ENCODE data around the gene ULK4. TPM values are rescaled to one million over a fixed set of nuclear protein-coding genes. Genes with fewer than 3 reads are reported as not detected.
A peak's percentile ranks its signal among the peaks of the same experiment; 100 is the strongest.

The ULK4 gene
- total RNA-seq, 2 donors from 2014 or later, result 7.0 to 7.7 TPM

DNA sequence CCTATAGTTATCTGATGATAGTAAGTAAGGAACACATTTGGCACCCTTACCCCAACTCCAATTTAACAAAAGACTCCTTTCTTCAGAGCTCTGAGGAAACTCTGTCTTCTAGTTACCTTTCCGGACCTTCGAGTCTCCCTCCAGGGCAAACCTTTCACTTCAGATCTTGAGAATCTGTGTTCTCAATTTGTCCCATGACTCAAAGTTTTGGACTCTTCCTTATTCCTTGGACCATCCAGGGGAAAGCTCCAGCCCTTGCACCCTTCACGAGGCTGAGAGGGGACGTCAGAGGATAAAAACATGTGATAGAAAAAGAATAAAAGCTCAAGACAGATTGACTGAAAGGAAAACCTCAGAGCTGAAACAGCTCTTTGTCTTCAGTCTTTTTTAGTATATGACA is 685.7 kb downstream of the ULK4 start:
- H3K4me3 Mint-ChIP-seq, result no peak overlapping the region
- no peaks in the 10 kb centered on the region for H3K36me3 Mint-ChIP-seq (ENCODE audit: low read depth)
- no peaks in the 10 kb centered on the region for H3K27me3 Mint-ChIP-seq
- no peaks in the 10 kb centered on the region for H3K4me1 Mint-ChIP-seq
- peaks cover 19% of the 10 kb centered on the region for H3K9me3 Mint-ChIP-seq
- ATAC-seq (replicated peaks), result no peak
- no peak overlapping the region for H3K27ac Mint-ChIP-seq

DNA sequence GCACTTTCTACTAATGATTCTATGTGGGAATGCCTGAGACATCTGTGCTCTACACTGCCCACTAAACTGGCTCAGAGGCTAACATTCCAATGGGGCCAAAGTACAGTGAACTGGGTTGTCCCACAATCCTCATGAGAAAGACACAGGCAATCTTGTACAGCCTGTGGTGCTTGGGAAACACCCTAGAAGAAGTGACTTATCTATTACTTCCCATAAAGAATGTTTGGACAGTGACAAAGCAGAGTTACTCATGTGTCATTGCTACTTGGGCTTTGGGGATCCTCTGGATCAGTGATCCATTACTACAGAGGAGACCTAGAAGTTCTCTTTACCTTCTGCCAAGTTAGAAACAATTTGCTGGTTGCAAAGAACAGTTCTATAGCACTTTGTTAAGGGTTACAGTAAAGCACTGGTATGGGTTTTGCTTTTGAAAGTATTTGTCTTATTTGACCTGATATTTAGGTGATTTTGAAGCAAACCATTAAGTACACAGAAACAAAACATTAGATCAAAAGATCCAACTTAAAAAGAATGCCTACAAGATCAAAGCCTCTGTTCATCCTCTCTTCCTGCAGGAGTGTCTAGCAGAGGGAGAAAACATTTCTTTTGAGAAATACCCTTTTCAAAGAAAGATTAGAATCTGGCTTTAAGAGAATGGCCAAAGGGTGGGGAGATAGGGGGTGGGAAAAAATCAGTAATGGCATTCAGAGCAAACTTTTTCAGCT is 686.8 kb downstream of the ULK4 start:
- Mint-ChIP-seq H3K27me3 (no peaks in the 10 kb centered on the region), H3K4me3 (no peak overlapping the region), H3K4me1 (no peaks in the 10 kb centered on the region), H3K9me3 (peaks cover 14% of the 10 kb centered on the region), H3K27ac (no peak overlapping the region), H3K36me3 (ENCODE audit: low read depth) (no peaks in the 10 kb centered on the region)
- ATAC-seq (replicated peaks), result no peak

DNA sequence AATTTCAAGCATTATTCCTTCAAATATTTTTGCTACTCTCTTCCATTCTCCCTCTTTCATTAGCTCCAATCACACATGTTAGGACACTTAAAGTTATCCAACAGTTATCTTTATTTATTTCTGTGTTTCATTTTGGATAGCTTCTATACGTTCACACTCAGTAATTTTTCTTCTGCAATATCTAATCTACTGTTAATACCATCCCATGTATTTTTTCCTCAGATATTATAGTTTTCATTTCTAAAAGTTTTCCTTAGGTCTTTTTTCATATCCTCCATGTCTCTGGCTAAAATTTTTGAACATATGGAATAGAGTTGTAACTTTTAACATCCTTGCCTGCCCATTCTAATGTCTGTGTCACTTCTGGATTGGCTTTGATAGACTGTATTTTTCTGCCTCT is 689.2 kb downstream of the ULK4 start:
- Mint-ChIP-seq H3K4me3 (no peak overlapping the region), H3K4me1 (no peaks in the 10 kb centered on the region), H3K27ac (no peak overlapping the region), H3K27me3 (no peaks in the 10 kb centered on the region), H3K9me3 (peaks cover 14% of the 10 kb centered on the region), H3K36me3 (ENCODE audit: low read depth) (no peaks in the 10 kb centered on the region)
- no peak for ATAC-seq (replicated peaks)

GRCh38 chr3:41267975-41268640 is 693.8 kb downstream of the ULK4 start:
- Mint-ChIP-seq H3K4me3 (no peak overlapping the region), H3K36me3 (ENCODE audit: low read depth) (no peaks in the 10 kb centered on the region), H3K27ac (no peak overlapping the region), H3K27me3 (no peaks in the 10 kb centered on the region), H3K9me3 (peaks cover 6% of the 10 kb centered on the region), H3K4me1 (no peaks in the 10 kb centered on the region)
- peak; percentile 78 for ATAC-seq (replicated peaks)

- H3K4me3 Mint-ChIP-seq, result no peak overlapping the region
- no peak overlapping the region for H3K27ac Mint-ChIP-seq
- ATAC-seq (replicated peaks), result no peak
These were observed 696.1 kb downstream of the ULK4 start for GRCh38 chr3:41265823-41266273.

GRCh38 chr3:41265011-41265545 is 696.8 kb downstream of the ULK4 start:
- Mint-ChIP-seq H3K4me3 (no peak overlapping the region), H3K4me1 (no peaks in the 10 kb centered on the region), H3K36me3 (ENCODE audit: low read depth) (no peaks in the 10 kb centered on the region), H3K27me3 (no peaks in the 10 kb centered on the region), H3K27ac (no peak overlapping the region), H3K9me3 (peaks cover 4% of the 10 kb centered on the region)
- ATAC-seq (replicated peaks), result no peak

More at GRCh38 chr3:41265823-41266273, 696.1 kb downstream of the ULK4 start:
- H3K4me1 Mint-ChIP-seq, result no peaks in the 10 kb centered on the region
- H3K9me3 Mint-ChIP-seq, result peaks cover 4% of the 10 kb centered on the region
- H3K27me3 Mint-ChIP-seq, result no peaks in the 10 kb centered on the region
- no peaks in the 10 kb centered on the region for H3K36me3 Mint-ChIP-seq (ENCODE audit: low read depth)

- Mint-ChIP-seq H3K27ac (no peak overlapping the region), H3K4me1 (no peaks in the 10 kb centered on the region)
- ATAC-seq (replicated peaks), result no peak
These were observed 701.8 kb downstream of the ULK4 start for GRCh38 chr3:41260063-41260450.

DNA sequence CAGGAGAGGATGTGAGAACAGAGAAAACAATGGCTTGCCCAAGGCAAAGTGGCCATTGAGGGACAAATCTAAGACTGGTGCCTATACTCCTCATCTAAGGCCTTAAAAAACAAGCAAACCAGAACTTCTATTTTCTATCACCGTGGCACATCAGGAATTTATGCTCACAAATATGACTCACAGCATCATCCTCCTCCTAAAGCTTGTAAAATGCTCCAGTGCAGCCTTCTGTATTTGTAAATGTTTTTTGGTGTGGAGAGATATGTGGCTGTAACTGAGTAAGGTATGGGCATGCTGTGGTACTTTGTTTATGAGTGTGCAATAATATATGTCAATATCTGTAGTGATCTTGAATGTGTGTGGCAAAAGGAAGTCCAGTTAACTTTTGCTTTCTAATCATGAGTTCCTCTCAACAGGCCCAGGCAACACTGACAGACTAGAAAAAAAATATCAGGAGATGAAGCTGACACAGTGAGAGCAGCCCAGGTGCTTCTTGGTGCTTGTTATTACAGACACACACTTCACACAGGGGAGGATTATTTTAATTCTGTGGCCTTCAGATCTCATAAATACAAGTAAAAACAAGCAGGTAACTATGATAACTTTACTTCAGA is 702.3 kb downstream of the ULK4 start:
- no peaks in the 10 kb centered on the region for H3K4me1 Mint-ChIP-seq
- H3K36me3 Mint-ChIP-seq (ENCODE audit: low read depth), result no peaks in the 10 kb centered on the region
- H3K9me3 Mint-ChIP-seq, result peaks cover 4% of the 10 kb centered on the region
- H3K27ac Mint-ChIP-seq, result no peak overlapping the region
- H3K4me3 Mint-ChIP-seq, result no peak overlapping the region
- ATAC-seq (replicated peaks), result no peak
- no peaks in the 10 kb centered on the region for H3K27me3 Mint-ChIP-seq

More at GRCh38 chr3:41260063-41260450, 701.8 kb downstream of the ULK4 start:
- H3K36me3 Mint-ChIP-seq (ENCODE audit: low read depth), result no peaks in the 10 kb centered on the region
- H3K9me3 Mint-ChIP-seq, result peaks cover 4% of the 10 kb centered on the region
- no peak overlapping the region for H3K4me3 Mint-ChIP-seq
- no peaks in the 10 kb centered on the region for H3K27me3 Mint-ChIP-seq

DNA sequence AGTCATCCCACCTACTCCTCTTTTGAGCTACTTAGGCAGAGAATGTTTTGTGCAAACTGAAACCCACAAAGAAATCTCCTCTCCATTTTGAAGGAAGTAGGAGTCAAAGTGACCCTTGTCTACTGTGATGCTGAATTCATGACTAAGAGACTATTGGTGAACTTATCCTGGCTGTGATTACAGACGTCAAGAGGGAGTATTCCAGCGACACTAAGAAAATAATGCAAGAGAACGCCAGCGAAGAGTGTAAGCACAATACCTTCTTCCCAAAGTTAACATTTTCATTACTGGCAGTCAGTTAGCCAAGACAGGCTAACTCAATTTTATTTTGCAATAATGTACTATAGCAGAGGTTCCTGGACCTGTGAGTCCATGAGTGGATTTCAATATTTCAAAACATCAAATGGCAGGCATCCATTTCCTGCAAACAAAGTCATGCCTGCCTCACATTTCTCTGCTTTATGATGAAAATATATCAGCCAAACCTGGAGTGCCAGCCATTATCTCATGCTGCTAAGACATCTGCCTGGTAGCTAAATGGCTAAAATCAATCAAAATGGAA is 703.6 kb downstream of the ULK4 start:
- peaks cover 4% of the 10 kb centered on the region for H3K9me3 Mint-ChIP-seq
- no peaks in the 10 kb centered on the region for H3K27me3 Mint-ChIP-seq
- H3K4me3 Mint-ChIP-seq, result no peak overlapping the region
- H3K27ac Mint-ChIP-seq, result no peak overlapping the region
- no peak for ATAC-seq (replicated peaks)
- H3K36me3 Mint-ChIP-seq (ENCODE audit: low read depth), result no peaks in the 10 kb centered on the region
- H3K4me1 Mint-ChIP-seq, result no peaks in the 10 kb centered on the region

DNA sequence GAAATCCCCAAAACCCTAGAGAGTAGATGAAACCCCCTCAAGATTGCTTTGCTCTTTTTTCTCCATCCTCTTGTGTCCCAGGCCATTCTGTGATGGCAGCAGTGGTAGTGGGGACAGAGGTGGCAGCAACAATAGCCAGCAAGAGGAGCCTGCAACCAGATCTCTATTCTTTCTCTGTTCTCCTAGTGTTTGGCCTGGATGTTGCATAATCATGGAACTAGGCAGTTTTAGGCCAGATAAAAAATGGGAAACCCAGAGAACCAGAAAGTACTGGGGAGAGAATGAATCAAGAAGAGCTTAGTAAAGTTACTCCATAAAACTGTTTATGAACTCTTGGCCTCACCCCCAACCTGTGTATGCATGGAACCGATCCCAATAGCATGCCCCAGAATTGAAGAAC is 710.3 kb downstream of the ULK4 start:
- no peak for ATAC-seq (replicated peaks)
- H3K36me3 Mint-ChIP-seq (ENCODE audit: low read depth), result no peaks in the 10 kb centered on the region

DNA sequence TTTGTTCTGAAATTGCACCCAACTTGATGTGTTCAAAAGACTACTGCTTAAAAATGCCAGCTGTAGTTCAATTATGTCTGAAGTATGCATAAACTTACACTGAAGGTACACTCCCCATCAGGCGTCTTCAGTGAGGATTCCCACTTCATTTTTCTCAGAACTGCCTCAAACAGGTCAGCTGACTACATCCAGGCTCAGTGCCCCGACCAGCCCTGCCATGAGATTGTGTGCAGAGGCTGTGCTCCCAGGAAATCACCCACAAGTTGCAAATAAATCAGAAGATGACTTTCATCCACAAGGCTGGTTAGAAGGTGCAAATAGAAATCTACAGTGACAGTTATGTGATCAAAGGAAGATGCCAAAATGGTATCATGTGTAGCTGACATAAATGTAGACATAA is 711.1 kb downstream of the ULK4 start:
- H3K4me1 Mint-ChIP-seq, result no peaks in the 10 kb centered on the region
- no peak overlapping the region for H3K4me3 Mint-ChIP-seq
- no peaks in the 10 kb centered on the region for H3K27me3 Mint-ChIP-seq
- no peak for ATAC-seq (replicated peaks)
- no peak overlapping the region for H3K27ac Mint-ChIP-seq
- peaks cover 5% of the 10 kb centered on the region for H3K9me3 Mint-ChIP-seq
- H3K36me3 Mint-ChIP-seq (ENCODE audit: low read depth), result no peaks in the 10 kb centered on the region

More for the DNA sequence above, 710.3 kb downstream of the ULK4 start:
- Mint-ChIP-seq H3K4me3 (no peak overlapping the region), H3K9me3 (peaks cover 5% of the 10 kb centered on the region), H3K27ac (no peak overlapping the region), H3K4me1 (no peaks in the 10 kb centered on the region), H3K27me3 (no peaks in the 10 kb centered on the region)

GRCh38 chr3:41249318-41249717 is 712.6 kb downstream of the ULK4 start:
- no peaks in the 10 kb centered on the region for H3K4me1 Mint-ChIP-seq
- no peak overlapping the region for H3K4me3 Mint-ChIP-seq
- ATAC-seq (replicated peaks), result no peak
- H3K9me3 Mint-ChIP-seq, result peaks cover 5% of the 10 kb centered on the region
- no peaks in the 10 kb centered on the region for H3K27me3 Mint-ChIP-seq
- H3K27ac Mint-ChIP-seq, result no peak overlapping the region
- H3K36me3 Mint-ChIP-seq (ENCODE audit: low read depth), result peaks cover 6% of the 10 kb centered on the region

GRCh38 chr3:41248525-41248924 is 713.4 kb downstream of the ULK4 start:
- Mint-ChIP-seq H3K9me3 (peaks cover 5% of the 10 kb centered on the region), H3K36me3 (ENCODE audit: low read depth) (peaks cover 6% of the 10 kb centered on the region), H3K4me3 (no peak overlapping the region), H3K4me1 (no peaks in the 10 kb centered on the region), H3K27ac (no peak overlapping the region), H3K27me3 (no peaks in the 10 kb centered on the region)
- no peak for ATAC-seq (replicated peaks)
